H9 (cell line): ENCODE results near the gene SENP7. TPM values are rescaled to one million over a fixed set of nuclear protein-coding genes. Genes with fewer than 3 reads are reported as not detected.

Experiments
- DNase-seq: peaks from one replicate; pipeline ENCODE4 v3.0.0-alpha.2; 2017
- H2AFZ ChIP-seq: one replicate; pipeline ENCODE4 v1.6.1; 2013; ENCODE audit warnings: mild to moderate bottlenecking, low read length, control low read depth, moderate library complexity
- H2AK5ac ChIP-seq: 2 replicates; pipeline ENCODE4 v1.6.1; 2013; ENCODE audit warnings: low read length, control low read depth, mixed read lengths; ENCODE audit not compliant: insufficient read length
- H2BK120ac ChIP-seq: one replicate; pipeline ENCODE4 v1.6.1; 2013; ENCODE audit warnings: low read depth, mild to moderate bottlenecking, low read length, control low read depth, inconsistent platforms; ENCODE audit not compliant: poor library complexity, severe bottlenecking
- H2BK12ac ChIP-seq: 2 replicates; pipeline ENCODE4 v1.6.1; 2013; ENCODE audit warnings: low read length, control low read depth, mixed read lengths, low read depth; ENCODE audit not compliant: insufficient read length
- H2BK15ac ChIP-seq: 2 replicates; pipeline ENCODE4 v1.6.1; 2013; ENCODE audit warnings: low read depth, low read length, control low read depth
- H2BK20ac ChIP-seq: one replicate; pipeline ENCODE4 v1.6.1; 2013; ENCODE audit warnings: low read depth, mild to moderate bottlenecking, low read length, control low read depth, inconsistent platforms; ENCODE audit not compliant: poor library complexity, severe bottlenecking
- H2BK5ac ChIP-seq: 2 replicates; pipeline ENCODE4 v1.6.1; 2013; ENCODE audit warnings: low read length, control low read depth, mixed read lengths; ENCODE audit not compliant: insufficient read length
- H3K14ac ChIP-seq: 2 replicates; pipeline ENCODE4 v1.6.1; 2013; ENCODE audit warnings: low read length, control low read depth; ENCODE audit not compliant: insufficient read depth
- H3K18ac ChIP-seq: 2 replicates; pipeline ENCODE4 v1.6.1; 2013; ENCODE audit warnings: low read depth, mild to moderate bottlenecking, mixed read lengths, low read length, control low read depth; ENCODE audit not compliant: insufficient read length
- H3K23ac ChIP-seq: 2 replicates; pipeline ENCODE4 v1.6.1; 2013; ENCODE audit warnings: low read length, control low read depth, mixed read lengths, low read depth; ENCODE audit not compliant: insufficient read length
- H3K23me2 ChIP-seq: 2 replicates; pipeline ENCODE4 v1.6.1; 2013; ENCODE audit warnings: low read depth, mild to moderate bottlenecking, mixed read lengths, low read length, control low read depth; ENCODE audit not compliant: insufficient read length, poor library complexity, severe bottlenecking
- H3K27ac ChIP-seq: 2 replicates; pipeline ENCODE4 v1.5.1; 2013; ENCODE audit warnings: low read length, control low read depth, mixed read lengths, low read depth; ENCODE audit not compliant: insufficient read length
- H3K27me3 ChIP-seq: 2 replicates; pipeline ENCODE4 v1.6.1; 2013; ENCODE audit warnings: low read length, control low read depth, inconsistent platforms; ENCODE audit not compliant: insufficient read depth
- H3K4ac ChIP-seq: 2 replicates; pipeline ENCODE4 v1.6.1; 2013; ENCODE audit warnings: low read depth, mild to moderate bottlenecking, control low read depth, inconsistent platforms, low read length, moderate library complexity
- H3K4me1 ChIP-seq: 2 replicates; pipeline ENCODE4 v1.6.1; 2013; ENCODE audit warnings: low read length, control low read depth, inconsistent platforms; ENCODE audit not compliant: insufficient read depth
- H3K4me2 ChIP-seq: 2 replicates; pipeline ENCODE4 v1.6.1; 2013; ENCODE audit warnings: low read length, control low read depth, mixed read lengths; ENCODE audit not compliant: insufficient read length, insufficient read depth
- H3K56ac ChIP-seq: 2 replicates; pipeline ENCODE4 v1.6.1; 2013; ENCODE audit warnings: low read depth, mild to moderate bottlenecking, mixed read lengths, low read length, control low read depth; ENCODE audit not compliant: insufficient read length
- H3K79me1 ChIP-seq: 2 replicates; pipeline ENCODE4 v1.6.1; 2013; ENCODE audit warnings: low read depth, mild to moderate bottlenecking, moderate library complexity, low read length, control low read depth, inconsistent platforms; ENCODE audit not compliant: insufficient read depth, poor library complexity, severe bottlenecking
- H3K79me2 ChIP-seq: 2 replicates; pipeline ENCODE4 v1.6.1; 2013; ENCODE audit warnings: low read length, control low read depth, inconsistent platforms; ENCODE audit not compliant: insufficient read depth
- H3K9ac ChIP-seq: 2 replicates; pipeline ENCODE4 v1.6.1; 2013; ENCODE audit warnings: low read length, control low read depth, mixed read lengths; ENCODE audit not compliant: insufficient read length; ENCODE audit errors: extremely low read depth
- H3K9me3 ChIP-seq: one replicate; pipeline ENCODE4 v1.6.1; 2013; ENCODE audit warnings: low read depth, low read length, inconsistent platforms; ENCODE audit not compliant: control insufficient read depth
- H3T11ph ChIP-seq: one replicate; pipeline ENCODE4 v1.6.1; 2013; ENCODE audit warnings: mild to moderate bottlenecking, low read length, control low read depth, inconsistent platforms
- H4K20me1 ChIP-seq: one replicate; pipeline ENCODE4 v1.6.1; 2013; ENCODE audit not compliant: control insufficient read depth, insufficient read length, insufficient read depth
- H4K5ac ChIP-seq: 2 replicates; pipeline ENCODE4 v1.6.1; 2013; ENCODE audit warnings: low read depth, mild to moderate bottlenecking, mixed read lengths, low read length, control low read depth; ENCODE audit not compliant: insufficient read length
- H4K8ac ChIP-seq: replicated peaks from 2 replicates; pipeline ENCODE4 v1.6.1; 2013; ENCODE audit warnings: low read length, control low read depth, mixed read lengths, low read depth; ENCODE audit not compliant: insufficient read length
- H4K91ac ChIP-seq: 2 replicates; pipeline ENCODE4 v1.6.1; 2013; ENCODE audit warnings: low read depth, mild to moderate bottlenecking, moderate library complexity, mixed read lengths, low read length, control low read depth; ENCODE audit not compliant: insufficient read length
- H3K27ac Mint-ChIP-seq, 3 experiments: 2 replicates in 2 of 3; 3 replicates in 1 of 3; pipeline ENCODE4 v1.8.0; 2020 to 2021; ENCODE audit warnings: mixed read lengths in 3 of 3, mild to moderate bottlenecking in 1 of 3, moderate library complexity in 1 of 3
- H3K27me3 Mint-ChIP-seq: 2 replicates; pipeline ENCODE4 v1.8.0; 2021; ENCODE audit warnings: low read depth, mild to moderate bottlenecking, moderate library complexity, mixed read lengths
- H3K36me3 Mint-ChIP-seq, 3 experiments: 2 replicates in 2 of 3; 3 replicates in 1 of 3; pipeline ENCODE4 v1.8.0; 2020 to 2021; ENCODE audit warnings: low read depth in 3 of 3, mixed read lengths in 3 of 3; ENCODE audit not compliant: insufficient read depth in 1 of 3
- H3K4me1 Mint-ChIP-seq, 2 experiments: 2 replicates each; pipeline ENCODE4 v1.8.0; 2020; ENCODE audit warnings: mixed read lengths in 2 of 2
- H3K4me3 Mint-ChIP-seq, 2 experiments: 2 replicates in 1 of 2; 3 replicates in 1 of 2; pipeline ENCODE4 v1.8.0; 2020 to 2021; ENCODE audit warnings: mild to moderate bottlenecking in 2 of 2, mixed read lengths in 2 of 2, moderate library complexity in 1 of 2
- H3K9me3 Mint-ChIP-seq, 2 experiments: 2 replicates in 1 of 2; 3 replicates in 1 of 2; pipeline ENCODE4 v1.8.0; 2020; ENCODE audit warnings: mild to moderate bottlenecking in 2 of 2, mixed read lengths in 2 of 2, moderate library complexity in 1 of 2
- WGBS: extraction: QIAGEN DNeasy Blood & Tissue Kit; methylation state at CpG from one replicate; pipeline ENCODE4 v1.1.7; 2013; ENCODE audit warnings: missing lambda C conversion rate, low lambda C conversion rate, mixed read lengths; ENCODE audit not compliant: insufficient read length; ENCODE audit errors: extremely low coverage; 5-methylcytosine and 5-hydroxymethylcytosine counted together
- total RNA-seq: library from RNA; stranded (reverse); gene quantifications from 2 replicates; pipeline ENCODE4 v1.2.1, GENCODE V29; 2021
- TF ChIP-seq, protein P1 (sequence below): fragments of 200-600 bp; sonication (generic); conservative IDR thresholded peaks from 3 replicates; pipeline ENCODE4 v1.8.0; 2021; ENCODE audit warnings: antibody characterized with exemption, mild to moderate bottlenecking

The SENP7 gene
- total RNA-seq, 1 experiment from 2014 or later = 8.4 TPM

- DNase-seq = no peak
- Histone ChIP-seq H3T11ph (no peak overlapping the region), H2BK15ac (no peak overlapping the region), H3K4ac (no peak overlapping the region), H4K8ac (no peak overlapping the region), H3K14ac (no peak overlapping the region), H2BK5ac (no peak overlapping the region), H3K9ac (no peak overlapping the region), H3K79me2 (no peaks in the 10 kb centered on the region), H3K4me1 (peaks cover 2% of the 10 kb centered on the region; the same call in 1 of the 2 replicates), H3K56ac (no peak overlapping the region), H3K18ac (no peak overlapping the region), H3K9me3 (no peaks in the 10 kb centered on the region), H4K5ac (peak overlapping the region; percentile 17), H3K23me2 (no peaks in the 10 kb centered on the region), H2BK120ac (no peak overlapping the region), H2AK5ac (no peak overlapping the region), H4K20me1 (no peaks in the 10 kb centered on the region), H2BK20ac (no peak overlapping the region), H2BK12ac (no peak overlapping the region), H2AFZ (no peak overlapping the region), H3K27ac (no peak overlapping the region), H4K91ac (no peak overlapping the region), H3K23ac (no peak overlapping the region), H3K79me1 (no peaks in the 10 kb centered on the region), H3K27me3 (no peaks in the 10 kb centered on the region), H3K4me2 (no peak overlapping the region)
- WGBS = no CpG with 5 or more reads among the region's 1 CpG
- Mint-ChIP-seq H3K36me3 (peaks cover 15 to 27% (median 19%) of the 10 kb centered on the region in 3 experiments), H3K27ac (no peak overlapping the region; a peak in 1 of 7 replicates), H3K9me3 (peaks cover 20 to 32% of the 10 kb centered on the region in 2 experiments), H3K4me1 (peaks cover 17 to 20% of the 10 kb centered on the region in 2 experiments), H3K27me3 (peaks cover 2% of the 10 kb centered on the region; the same call in 1 of the 2 replicates), H3K4me3 (no peak overlapping the region)
- TF ChIP-seq, protein P1, sequence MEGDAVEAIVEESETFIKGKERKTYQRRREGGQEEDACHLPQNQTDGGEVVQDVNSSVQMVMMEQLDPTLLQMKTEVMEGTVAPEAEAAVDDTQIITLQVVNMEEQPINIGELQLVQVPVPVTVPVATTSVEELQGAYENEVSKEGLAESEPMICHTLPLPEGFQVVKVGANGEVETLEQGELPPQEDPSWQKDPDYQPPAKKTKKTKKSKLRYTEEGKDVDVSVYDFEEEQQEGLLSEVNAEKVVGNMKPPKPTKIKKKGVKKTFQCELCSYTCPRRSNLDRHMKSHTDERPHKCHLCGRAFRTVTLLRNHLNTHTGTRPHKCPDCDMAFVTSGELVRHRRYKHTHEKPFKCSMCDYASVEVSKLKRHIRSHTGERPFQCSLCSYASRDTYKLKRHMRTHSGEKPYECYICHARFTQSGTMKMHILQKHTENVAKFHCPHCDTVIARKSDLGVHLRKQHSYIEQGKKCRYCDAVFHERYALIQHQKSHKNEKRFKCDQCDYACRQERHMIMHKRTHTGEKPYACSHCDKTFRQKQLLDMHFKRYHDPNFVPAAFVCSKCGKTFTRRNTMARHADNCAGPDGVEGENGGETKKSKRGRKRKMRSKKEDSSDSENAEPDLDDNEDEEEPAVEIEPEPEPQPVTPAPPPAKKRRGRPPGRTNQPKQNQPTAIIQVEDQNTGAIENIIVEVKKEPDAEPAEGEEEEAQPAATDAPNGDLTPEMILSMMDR = no peak
Observed at GRCh38 chr3:101549473-101549872, 36.5 kb upstream of the SENP7 start.
